ENCODE data around the gene PDZD2. TPM values are rescaled to one million over a fixed set of nuclear protein-coding genes. Genes with fewer than 3 reads are reported as not detected.

Gene PDZD2
- total RNA-seq, 1 experiment from 2014 or later = not detected

- DNase-seq = peak in 1 of 2 experiments; percentile 20
- H4K20me1 ChIP-seq (ENCODE audit: insufficient read depth) = peaks cover 96% of the 10 kb centered on the region
- H3F3A ChIP-seq (ENCODE audit: insufficient read depth, low read depth) = peaks cover 16% of the 10 kb centered on the region; the same call in 1 of the 2 replicates
- intact Hi-C loops (cut with micrococcal nuclease; ENCODE audit: unreplicated experiment) = no loop called here
- ChIA-PET CTCF (no interaction called here), POLR2A (ENCODE audit: unreplicated experiment) (no interaction called here)
- peaks cover 95% of the 10 kb centered on the region for H3K79me2 ChIP-seq (ENCODE audit: low read depth)
- H2AFZ ChIP-seq = no peak overlapping the region
- no peaks in the 10 kb centered on the region for H3K9me2 ChIP-seq (ENCODE audit: insufficient read depth)
- no peak for TF ChIP-seq CTCF (conservative IDR thresholded peaks at IDR 0.05)
- no peak for TF ChIP-seq EZH2 (IDR thresholded peaks at IDR 0.05; ENCODE audit: low read depth)
- no peaks in the 10 kb centered on the region for H3K27me3 ChIP-seq (ENCODE audit: insufficient read depth, low read depth)
- H3K4me2 ChIP-seq = no peak overlapping the region
- no TSS peak for BruUV-seq (replicated peaks)
- no peaks in the 10 kb centered on the region for H3K36me3 ChIP-seq (ENCODE audit: low read depth)
- no peaks in the 10 kb centered on the region for H3K4me1 ChIP-seq (replicated peaks; ENCODE audit: insufficient read depth)
- H3K9me3 ChIP-seq (ENCODE audit: insufficient read depth, low read depth) = no peaks in the 10 kb centered on the region
- H3K4me3 ChIP-seq = no peak overlapping the region
- H3K27ac ChIP-seq = no peak overlapping the region
Observed at GRCh38 chr5:32147959-32148358, 509.0 kb downstream of the PDZD2 start.

GRCh38 chr5:32150366-32150765 lies 511.4 kb downstream of the PDZD2 start:
- no peaks in the 10 kb centered on the region for H3K36me3 ChIP-seq (ENCODE audit: low read depth)
- ChIA-PET POLR2A (ENCODE audit: unreplicated experiment) (no interaction called here), CTCF (no interaction called here)
- peaks cover 99% of the 10 kb centered on the region for H4K20me1 ChIP-seq (ENCODE audit: insufficient read depth)
- BruUV-seq (replicated peaks) = no TSS peak
- no peaks in the 10 kb centered on the region for H3K4me1 ChIP-seq (replicated peaks; ENCODE audit: insufficient read depth)
- H3F3A ChIP-seq (ENCODE audit: insufficient read depth, low read depth) = peaks cover 10% of the 10 kb centered on the region; the same call in 1 of the 2 replicates
- no peak overlapping the region for H2AFZ ChIP-seq
- no peak overlapping the region for H3K4me3 ChIP-seq
- no peaks in the 10 kb centered on the region for H3K9me3 ChIP-seq (ENCODE audit: insufficient read depth, low read depth)
- no peak for TF ChIP-seq EZH2 (IDR thresholded peaks at IDR 0.05; ENCODE audit: low read depth)
- H3K4me2 ChIP-seq = no peak overlapping the region
- no peak for DNase-seq
- H3K9me2 ChIP-seq (ENCODE audit: insufficient read depth) = no peaks in the 10 kb centered on the region
- H3K27ac ChIP-seq = no peak overlapping the region
- H3K79me2 ChIP-seq (ENCODE audit: low read depth) = peaks cover 100% of the 10 kb centered on the region
- intact Hi-C loops (cut with micrococcal nuclease; ENCODE audit: unreplicated experiment) = no loop called here
- no peaks in the 10 kb centered on the region for H3K27me3 ChIP-seq (ENCODE audit: insufficient read depth, low read depth)

- Histone ChIP-seq H3F3A (ENCODE audit: insufficient read depth, low read depth) (0 out of 2 replicates have a peak, but pooled peaks cover 4% of the 10 kb centered on the region), H3K36me3 (ENCODE audit: low read depth) (no peaks in the 10 kb centered on the region), H3K4me2 (no peak overlapping the region), H4K20me1 (ENCODE audit: insufficient read depth) (peaks cover 97% of the 10 kb centered on the region), H3K4me3 (no peak overlapping the region), H3K4me1 (replicated peaks; ENCODE audit: insufficient read depth) (no peaks in the 10 kb centered on the region), H3K9me3 (ENCODE audit: insufficient read depth, low read depth) (no peaks in the 10 kb centered on the region), H3K27me3 (ENCODE audit: insufficient read depth, low read depth) (no peaks in the 10 kb centered on the region), H3K27ac (no peak overlapping the region; the same call in 1 of the 2 replicates), H3K79me2 (ENCODE audit: low read depth) (peaks cover 100% of the 10 kb centered on the region), H3K9me2 (ENCODE audit: insufficient read depth) (no peaks in the 10 kb centered on the region), H2AFZ (no peak overlapping the region)
- no TSS peak for BruUV-seq (replicated peaks)
- CTCF ChIA-PET = interaction anchor here (0.6 kb wide), 1 partner anchor 609 kb away, joined by 3 read pairs; no protein-coding TSS in a partner anchor
- peak in 1 of 2 experiments; percentile 11 for DNase-seq
- intact Hi-C loops (cut with micrococcal nuclease; ENCODE audit: unreplicated experiment) = no loop called here
- POLR2A ChIA-PET (ENCODE audit: unreplicated experiment) = interaction anchor here (0.6 kb wide), 1 partner anchor 329 kb away, joined by 3 read pairs; no protein-coding TSS in a partner anchor
- TF ChIP-seq CTCF (conservative IDR thresholded peaks at IDR 0.05) (no peak), EZH2 (IDR thresholded peaks at IDR 0.05; ENCODE audit: low read depth) (no peak)
Observed at GRCh38 chr5:32151198-32151597, 512.3 kb downstream of the PDZD2 start.

GRCh38 chr5:32153723-32154122 lies 514.8 kb downstream of the PDZD2 start:
- no peak for TF ChIP-seq EZH2 (IDR thresholded peaks at IDR 0.05; ENCODE audit: low read depth)
- TF ChIP-seq CTCF (conservative IDR thresholded peaks at IDR 0.05) = no peak
- BruUV-seq (replicated peaks) = no TSS peak
- H4K20me1 ChIP-seq (ENCODE audit: insufficient read depth) = peaks cover 93% of the 10 kb centered on the region
- peak overlapping the region; percentile 8; the same call in 1 of the 2 replicates for H3K27ac ChIP-seq
- ChIA-PET CTCF (no interaction called here), POLR2A (ENCODE audit: unreplicated experiment) (interaction anchor here (0.6 to 0.7 kb wide), 2 partner anchors 27 to 64 kb away, joined by 3 to 15 read pairs; no protein-coding TSS in a partner anchor)
- peaks cover 6% of the 10 kb centered on the region; the same call in 1 of the 2 replicates for H3F3A ChIP-seq (ENCODE audit: insufficient read depth, low read depth)
- DNase-seq = no peak
- no peaks in the 10 kb centered on the region for H3K27me3 ChIP-seq (ENCODE audit: insufficient read depth, low read depth)
- no peak overlapping the region for H3K4me3 ChIP-seq
- H2AFZ ChIP-seq = no peak overlapping the region
- H3K4me2 ChIP-seq = no peak overlapping the region
- H3K36me3 ChIP-seq (ENCODE audit: low read depth) = no peaks in the 10 kb centered on the region; the same call in 1 of the 2 replicates
- intact Hi-C loops (cut with micrococcal nuclease; ENCODE audit: unreplicated experiment) = no loop called here
- peaks cover 97% of the 10 kb centered on the region for H3K79me2 ChIP-seq (ENCODE audit: low read depth)
- no peaks in the 10 kb centered on the region for H3K4me1 ChIP-seq (replicated peaks; ENCODE audit: insufficient read depth)
- no peaks in the 10 kb centered on the region for H3K9me3 ChIP-seq (ENCODE audit: insufficient read depth, low read depth)
- no peaks in the 10 kb centered on the region for H3K9me2 ChIP-seq (ENCODE audit: insufficient read depth)

Measured in PC-9 (cell line).